GM13977 (cell line): Measurements from ENCODE around the gene ZNF575.

ENCODE experiments used
- DNase-seq: peaks from one replicate; pipeline ENCODE4 v3.0.0; 2012; ENCODE audit warnings: low spot score
- in situ Hi-C: fragments of 300-500 bp; cut with MboI; formaldehyde crosslinking; loops from one replicate; pipeline ENCODE4 v1.12.0; 2022; ENCODE audit warnings: low sequenced_read_pairs, low pct_unique_long_range_greater_than_20kb, mixed read lengths, inconsistent platforms; ENCODE audit not compliant: unreplicated experiment
- TF ChIP-seq, protein P1 (sequence below): IDR thresholded peaks from 2 replicates; pipeline ENCODE4 v1.5.1; 2012; ENCODE audit warnings: mild to moderate bottlenecking, control low read depth; ENCODE audit not compliant: insufficient read depth; ENCODE audit errors: extremely low read depth, missing control alignments

The ZNF575 gene

DNA sequence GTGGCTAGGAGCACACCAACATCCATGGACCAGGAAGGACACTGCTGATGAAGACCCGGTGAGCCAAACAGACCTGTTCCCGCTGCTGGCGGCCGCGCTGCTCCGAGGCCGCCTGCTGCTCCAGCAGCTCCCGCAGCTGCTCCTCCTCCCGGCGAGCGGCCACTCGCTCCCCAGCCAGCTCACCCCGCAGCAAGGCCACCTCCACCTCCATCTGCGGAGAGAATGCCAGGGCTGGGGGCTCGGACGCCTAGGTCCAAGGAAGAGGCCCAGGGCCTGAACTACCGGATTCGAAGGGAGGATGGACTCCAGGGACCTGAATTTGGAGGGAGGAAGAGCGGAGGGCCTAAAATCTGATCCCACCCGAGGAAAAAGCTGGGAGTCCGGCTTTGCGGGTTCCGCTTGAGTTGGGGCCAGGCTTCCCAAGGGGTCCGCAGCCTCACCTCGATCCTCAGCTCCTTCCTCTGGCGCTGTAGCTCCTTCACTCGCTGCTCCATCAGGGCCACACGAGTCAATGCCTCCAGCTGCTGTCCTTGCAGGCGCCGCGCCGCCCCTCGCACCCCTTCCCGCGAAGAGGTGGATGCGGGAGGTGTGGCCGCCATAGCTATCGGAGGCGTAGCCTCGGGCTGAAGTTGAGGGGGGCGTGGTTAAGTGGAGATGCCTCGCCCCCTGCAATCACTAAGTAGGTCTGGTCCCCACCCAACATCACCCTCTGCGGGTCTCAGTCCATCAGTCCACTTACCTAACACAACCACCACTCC, 31.1 kb upstream of the ZNF575 start:
- TF ChIP-seq, protein P1, sequence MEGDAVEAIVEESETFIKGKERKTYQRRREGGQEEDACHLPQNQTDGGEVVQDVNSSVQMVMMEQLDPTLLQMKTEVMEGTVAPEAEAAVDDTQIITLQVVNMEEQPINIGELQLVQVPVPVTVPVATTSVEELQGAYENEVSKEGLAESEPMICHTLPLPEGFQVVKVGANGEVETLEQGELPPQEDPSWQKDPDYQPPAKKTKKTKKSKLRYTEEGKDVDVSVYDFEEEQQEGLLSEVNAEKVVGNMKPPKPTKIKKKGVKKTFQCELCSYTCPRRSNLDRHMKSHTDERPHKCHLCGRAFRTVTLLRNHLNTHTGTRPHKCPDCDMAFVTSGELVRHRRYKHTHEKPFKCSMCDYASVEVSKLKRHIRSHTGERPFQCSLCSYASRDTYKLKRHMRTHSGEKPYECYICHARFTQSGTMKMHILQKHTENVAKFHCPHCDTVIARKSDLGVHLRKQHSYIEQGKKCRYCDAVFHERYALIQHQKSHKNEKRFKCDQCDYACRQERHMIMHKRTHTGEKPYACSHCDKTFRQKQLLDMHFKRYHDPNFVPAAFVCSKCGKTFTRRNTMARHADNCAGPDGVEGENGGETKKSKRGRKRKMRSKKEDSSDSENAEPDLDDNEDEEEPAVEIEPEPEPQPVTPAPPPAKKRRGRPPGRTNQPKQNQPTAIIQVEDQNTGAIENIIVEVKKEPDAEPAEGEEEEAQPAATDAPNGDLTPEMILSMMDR = no peak
- in situ Hi-C loops = no loop called here
- no peak for DNase-seq

DNA sequence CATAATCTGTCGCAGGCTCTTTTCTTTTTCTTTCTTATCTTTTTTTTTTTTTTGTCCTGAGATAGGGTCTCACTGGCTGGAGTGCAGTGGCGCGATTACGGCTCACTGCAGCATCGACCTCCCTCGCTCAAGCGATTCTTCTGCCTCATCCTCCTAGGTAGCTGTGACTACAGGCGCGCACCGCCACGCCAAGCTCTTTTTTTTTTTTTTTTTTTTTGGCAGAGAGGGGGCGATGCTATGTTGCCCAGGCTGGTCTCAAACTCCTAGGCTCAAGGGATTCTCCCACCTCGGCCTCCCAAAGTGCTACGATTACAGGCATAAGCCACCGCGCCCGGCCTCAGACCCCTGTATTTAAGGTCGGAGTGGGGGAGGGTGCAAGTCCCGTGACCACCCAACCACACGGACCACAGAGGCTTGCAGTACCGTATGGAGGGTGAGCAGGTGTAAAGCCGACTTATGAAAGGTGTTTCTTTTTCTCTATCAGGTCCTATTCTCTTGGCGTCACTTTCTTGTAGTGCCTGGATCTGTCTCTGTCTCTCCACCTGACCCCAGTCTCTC, 30.5 kb upstream of the ZNF575 start:
- TF ChIP-seq, protein P1 = no peak
- no peak for DNase-seq
- in situ Hi-C loops = no loop called here

DNA sequence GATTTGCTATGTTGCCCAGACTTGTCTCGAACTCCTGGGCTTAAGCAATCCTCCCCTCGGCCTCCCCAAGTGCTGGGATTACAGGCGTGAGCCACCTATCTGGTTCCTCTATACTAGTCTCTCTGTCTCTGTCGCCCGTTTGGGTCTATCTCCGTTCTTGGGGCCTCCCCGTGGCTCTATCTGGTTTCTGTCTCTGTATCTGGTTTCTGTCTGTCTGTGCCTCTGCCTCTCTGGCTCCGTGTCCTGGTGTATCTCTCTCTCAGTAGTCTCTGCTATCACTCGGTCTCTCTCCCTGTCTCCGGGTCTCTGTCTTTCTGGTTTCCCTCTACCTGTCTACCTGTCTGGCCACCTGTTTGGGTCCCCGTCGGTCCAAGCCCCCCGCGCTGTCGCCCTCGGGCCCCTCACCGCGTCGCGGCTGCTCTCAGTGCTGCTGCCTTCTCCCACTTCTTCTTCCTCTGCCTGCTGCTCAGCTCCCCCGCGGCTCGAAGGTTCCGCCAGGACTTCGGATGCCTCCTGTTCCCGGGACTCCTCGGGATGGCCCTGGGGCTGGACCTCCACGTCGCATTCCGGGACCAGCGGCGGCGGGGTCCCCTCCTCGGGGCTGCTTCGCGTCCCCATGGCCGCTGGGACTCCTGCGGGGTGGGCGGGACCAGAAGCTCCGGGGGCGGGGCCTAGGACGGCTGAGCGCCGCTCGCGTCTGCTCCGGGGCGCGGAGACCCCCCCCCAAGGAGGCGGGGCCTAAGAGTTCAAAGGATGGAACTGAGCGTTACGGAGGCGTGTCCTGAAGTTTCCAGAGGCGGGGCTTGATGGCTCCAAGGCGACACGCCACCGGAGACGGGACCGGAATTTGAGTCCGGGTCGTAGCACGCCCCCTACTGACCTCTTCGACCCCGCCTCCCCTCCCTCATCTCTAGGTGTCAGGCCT, 29.2 kb upstream of the ZNF575 start:
- DNase-seq = peak; percentile 100
- TF ChIP-seq, protein P1 = peak; percentile 51
- in situ Hi-C loops = no loop called here

DNA sequence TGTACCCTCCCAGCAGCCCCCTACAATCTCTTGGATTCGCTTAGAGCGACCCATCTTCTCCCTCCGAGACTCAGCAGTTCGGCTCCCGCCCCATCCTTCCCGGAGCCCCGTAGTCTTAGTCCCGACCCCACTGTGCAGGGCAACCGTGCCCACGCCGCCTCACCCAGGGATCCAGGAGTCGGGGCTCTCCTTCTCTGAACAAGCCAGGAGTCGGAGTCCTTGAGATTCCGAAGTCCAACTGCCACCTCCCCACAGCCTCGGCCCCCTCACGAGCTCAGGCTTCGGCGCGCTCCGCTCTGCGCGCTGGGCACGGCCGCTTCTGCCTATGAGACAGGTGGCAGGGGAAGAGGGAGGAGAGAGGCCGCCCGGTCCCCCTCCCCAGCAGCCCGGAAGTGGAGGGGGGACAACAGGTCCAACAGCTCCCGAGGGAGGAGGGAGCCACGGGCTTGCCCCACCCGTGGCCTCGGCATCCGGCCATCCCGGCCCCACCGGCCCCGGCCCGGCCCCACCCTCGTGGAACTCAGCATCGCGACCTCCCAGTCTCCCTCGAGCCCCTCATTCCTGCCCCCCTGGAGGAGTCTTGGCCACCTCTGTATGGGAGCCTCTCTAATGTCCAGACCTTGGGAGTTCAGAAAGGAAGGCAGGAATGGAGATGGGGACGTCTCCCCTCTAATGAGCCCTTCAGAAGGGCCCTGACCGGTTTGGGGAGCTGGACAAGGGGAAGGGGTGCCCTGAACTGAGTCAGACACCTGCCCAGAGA, 28.4 kb upstream of the ZNF575 start, which contains the start of gene PHLDB3:
TSS of gene PHLDB3 (minus strand) at position 321 of the 760 bp plus-strand sequence. CDS start 628 bp downstream, outside the sequence.
- TF ChIP-seq, protein P1 = no peak
- peak; percentile 40 for DNase-seq
- in situ Hi-C loops = no loop called here

DNA sequence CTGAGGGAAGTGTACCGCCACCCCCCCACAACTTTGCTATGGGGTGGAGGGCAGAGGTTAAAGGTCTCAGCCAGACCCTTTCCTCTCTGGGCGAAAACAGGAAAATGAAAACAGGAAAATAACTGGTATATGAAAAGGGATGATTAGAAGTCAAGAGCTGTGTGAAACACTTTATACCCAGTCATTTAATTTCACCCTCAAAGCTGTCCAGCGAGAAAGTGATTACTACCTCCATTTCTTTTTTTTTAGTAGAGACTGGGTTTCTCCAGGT, 27.9 kb upstream of the ZNF575 start:
- no peak for DNase-seq
- in situ Hi-C loops = no loop called here
- TF ChIP-seq, protein P1 = no peak

DNA sequence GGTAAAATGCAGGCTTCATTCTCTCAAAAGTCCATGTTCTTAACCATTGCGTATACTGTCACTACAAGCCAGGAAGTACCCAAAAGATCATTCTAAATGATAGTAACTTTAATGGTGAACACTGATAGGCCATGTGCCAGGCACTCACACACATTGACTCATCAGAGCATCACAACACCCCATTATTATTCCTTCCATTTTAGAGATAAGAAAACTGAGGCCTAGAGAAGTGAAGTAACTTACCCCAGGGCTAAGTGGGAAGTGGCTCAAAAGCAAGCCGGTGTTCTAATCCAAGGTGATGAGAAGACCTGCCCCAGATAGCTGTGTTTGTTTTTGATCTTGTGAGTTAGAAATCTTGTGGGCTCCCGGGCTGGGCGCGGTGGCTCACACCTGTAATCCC, 27.0 kb upstream of the ZNF575 start:
- in situ Hi-C loops = no loop called here
- no peak for DNase-seq
- TF ChIP-seq, protein P1 = no peak
